Upper lobe of left lung (tissue), 4 donors: ENCODE measurements around the gene KREMEN2.

Experiments
- CTCF ChIP-seq, 6 experiments: fragments of 450-650 bp in 4 of 6; fragments of 200-600 bp in 2 of 6; sonication (generic) in 2 of 6; IDR thresholded peaks; one replicate each; pipeline ENCODE4 v1.5.1; 2016 to 2019; ENCODE audit warnings: antibody characterized with exemption in 6 of 6
- EP300 ChIP-seq, 4 donors: sonication (generic); formaldehyde crosslinking; IDR thresholded peaks; one replicate each; pipeline ENCODE4 v1.5.1; 2017; ENCODE audit warnings: antibody characterized with exemption in 4 of 4, control low read depth in 2 of 4

DNA sequence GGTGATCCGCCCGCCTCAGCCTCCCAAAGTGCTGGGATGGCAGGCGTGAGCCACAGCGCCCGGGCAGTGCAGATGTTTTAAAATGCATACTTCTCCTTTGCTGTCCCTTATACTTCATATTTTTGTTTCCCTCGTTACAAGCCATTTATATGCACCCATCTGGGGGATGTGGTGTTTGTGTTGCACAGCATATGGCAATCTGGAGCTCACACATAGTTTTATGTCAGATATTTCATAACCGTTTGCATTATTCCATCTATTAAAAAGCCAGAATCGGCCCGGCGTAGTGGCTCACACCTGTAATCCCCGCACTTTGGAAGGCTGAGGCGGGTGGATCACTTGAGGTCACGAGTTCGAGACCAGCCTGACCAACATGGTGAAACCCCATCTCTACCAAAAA lies 40.6 kb upstream of the KREMEN2 start:
- no peak for TF ChIP-seq CTCF (IDR thresholded peaks at IDR 0.05)
- no peak for TF ChIP-seq EP300 (IDR thresholded peaks at IDR 0.05)
